HepG2 (cell line): Measurements from ENCODE around the gene MCF2L. TPM values are rescaled to one million over a fixed set of nuclear protein-coding genes. Genes with fewer than 3 reads are reported as not detected.
A peak's percentile ranks its signal among the peaks of the same experiment; 100 is the strongest.

Experiments used
- DMAP1 ChIP-seq: IDR thresholded peaks from 2 replicates; pipeline ENCODE4 v1.6.1; 2016
- GLI4 ChIP-seq: sonication (generic); formaldehyde crosslinking; IDR thresholded peaks from 2 replicates; pipeline ENCODE4 v1.5.1; 2020; ENCODE audit warnings: missing genetic modification reagents, mild to moderate bottlenecking, moderate library complexity, borderline replicate concordance
- NFYC ChIP-seq: IDR thresholded peaks from 2 replicates; pipeline ENCODE4 v1.6.1; 2016; ENCODE audit warnings: missing genetic modification reagents, missing compliant biosample characterization
- PCBP2 ChIP-seq: fragments of 200-400 bp; formaldehyde crosslinking; optimal IDR thresholded peaks from 2 replicates; pipeline ENCODE3; 2018; ENCODE audit warnings: low read length, low read depth; ENCODE audit not compliant: poor library complexity, severe bottlenecking
- SYNCRIP ChIP-seq: fragments of 200-400 bp; formaldehyde crosslinking; IDR thresholded peaks from 2 replicates; pipeline ENCODE4 v1.6.1; 2018; ENCODE audit warnings: mild to moderate bottlenecking, low read depth, low read length; ENCODE audit not compliant: insufficient read depth
- ZKSCAN8 ChIP-seq: IDR thresholded peaks from 2 replicates; pipeline ENCODE4 v1.6.1; 2016; ENCODE audit warnings: borderline replicate concordance, missing genetic modification reagents, missing compliant biosample characterization
- ZNF180 ChIP-seq: sonication (generic); formaldehyde crosslinking; IDR thresholded peaks from 2 replicates; pipeline ENCODE4 v1.4.0; 2020; ENCODE audit warnings: low read depth, missing genetic modification reagents, borderline replicate concordance
- ZNF484 ChIP-seq: sonication (generic); formaldehyde crosslinking; IDR thresholded peaks from 2 replicates; pipeline ENCODE4 v1.5.1; 2020; ENCODE audit warnings: mild to moderate bottlenecking, low read depth, missing genetic modification reagents, borderline replicate concordance
- ZNF546 ChIP-seq: sonication (generic); formaldehyde crosslinking; conservative IDR thresholded peaks from 2 replicates; pipeline ENCODE4 v1.8.1; 2023; ENCODE audit warnings: mild to moderate bottlenecking, missing genetic modification reagents
- ZNF75D ChIP-seq: sonication (generic); formaldehyde crosslinking; IDR thresholded peaks from 2 replicates; pipeline ENCODE4 v1.8.1; 2023; ENCODE audit warnings: missing genetic modification reagents, mild to moderate bottlenecking, borderline replicate concordance
- polyA plus RNA-seq, 8 experiments: library from polyadenylated mRNA; depleted of rRNA in 3 of 8; stranded (reverse) in 7 of 8; unstranded in 1 of 8; fragments of >200 nt; fragmentation: Illumina TruSeq in 4 of 8; extraction: Trizol in 4 of 8; gene quantifications; 2 replicates each; pipeline versions ENCODE4 v1.2.1 to v1.2.3, GENCODE V29; 2011 to 2016; ENCODE audit warnings: low read depth in 4 of 8, missing spikeins in 1 of 8, mixed read lengths in 1 of 8; ENCODE audit not compliant: insufficient read depth in 1 of 8
- total RNA-seq, 5 experiments: library from RNA; depleted of rRNA; stranded (reverse); fragments of >200 nt; fragmentation: Illumina TruSeq; extraction: Trizol; gene quantifications; 2 replicates each; pipeline ENCODE4 v1.2.3, GENCODE V29; 2016; ENCODE audit warnings: low read depth in 1 of 5
- TF ChIP-seq, protein P1 (sequence below): sonication (generic); formaldehyde crosslinking; IDR thresholded peaks from 2 replicates; pipeline ENCODE4 v1.4.0; 2020; ENCODE audit warnings: missing genetic modification reagents, mild to moderate bottlenecking, borderline replicate concordance
- TF ChIP-seq, protein P2 (sequence below): sonication (generic); formaldehyde crosslinking; IDR thresholded peaks from 2 replicates; pipeline ENCODE4 v1.8.0; 2022; ENCODE audit warnings: mild to moderate bottlenecking, missing genetic modification reagents
- TF ChIP-seq, protein P3 (sequence below): IDR thresholded peaks from 2 replicates; pipeline ENCODE4 v1.6.1; 2012; ENCODE audit warnings: low read depth, low read length, improper control_type of control experiment
- TF ChIP-seq, protein P4 (sequence below), 2 experiments: sonication (generic) in 1 of 2; formaldehyde crosslinking in 1 of 2; IDR thresholded peaks; 2 replicates each; pipeline versions ENCODE4 v1.6.1 to v1.9.0; 2014 to 2022; ENCODE audit warnings: antibody characterized with exemption in 1 of 2, borderline replicate concordance in 1 of 2, inconsistent platforms in 1 of 2, low read depth in 1 of 2, missing genetic modification reagents in 1 of 2

Gene MCF2L
- total and polyA plus RNA-seq, 2 of the 13 experiments (the other 11 are each of a cell fraction or from before 2014, with no cell fraction given), result 19.4 to 28.4 TPM

DNA sequence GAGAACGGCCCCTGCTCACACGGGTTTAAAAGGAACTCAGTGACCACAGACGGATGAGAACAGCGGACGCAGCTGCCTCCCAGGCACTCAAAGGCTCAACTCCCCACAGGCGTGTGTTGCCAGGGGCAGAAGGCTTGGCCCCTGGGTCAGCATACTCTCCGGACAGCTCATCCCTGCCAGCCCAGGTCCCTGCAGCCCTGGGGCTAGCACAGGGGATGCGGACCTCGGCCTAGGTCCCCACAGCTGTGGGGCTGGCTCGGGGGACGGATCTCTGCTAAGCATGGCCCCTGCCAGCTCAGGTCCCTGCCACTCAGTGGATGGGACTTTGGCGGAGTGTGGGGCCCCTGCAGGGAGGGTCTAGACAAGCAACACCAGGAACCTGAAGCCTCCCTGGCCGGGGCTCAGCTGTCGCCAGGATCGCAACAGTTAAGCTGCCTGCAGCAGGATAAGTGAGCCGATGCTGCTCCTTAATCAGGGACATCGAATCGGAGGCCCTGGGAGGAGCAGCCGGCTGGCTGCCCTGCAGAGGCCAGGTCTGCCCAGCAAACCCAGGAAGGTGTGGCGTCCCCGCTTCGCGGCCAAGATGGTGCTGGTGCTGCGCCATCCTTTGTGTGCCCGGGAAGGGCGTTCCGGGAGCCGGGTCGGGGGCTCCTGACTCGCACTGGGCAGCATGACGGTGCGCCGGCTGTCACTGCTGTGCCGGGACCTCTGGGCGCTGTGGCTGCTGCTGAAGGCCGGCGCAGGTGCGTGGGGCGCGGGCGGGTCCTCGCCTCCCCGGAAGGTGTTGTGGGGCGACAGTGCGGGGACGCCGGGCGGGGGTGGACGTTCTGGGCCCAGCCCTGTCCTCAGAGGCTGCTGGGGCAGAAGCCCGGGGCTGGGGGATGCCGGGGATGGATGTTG is 32.5 kb downstream of the MCF2L start (continued):
- TF ChIP-seq, protein P1, sequence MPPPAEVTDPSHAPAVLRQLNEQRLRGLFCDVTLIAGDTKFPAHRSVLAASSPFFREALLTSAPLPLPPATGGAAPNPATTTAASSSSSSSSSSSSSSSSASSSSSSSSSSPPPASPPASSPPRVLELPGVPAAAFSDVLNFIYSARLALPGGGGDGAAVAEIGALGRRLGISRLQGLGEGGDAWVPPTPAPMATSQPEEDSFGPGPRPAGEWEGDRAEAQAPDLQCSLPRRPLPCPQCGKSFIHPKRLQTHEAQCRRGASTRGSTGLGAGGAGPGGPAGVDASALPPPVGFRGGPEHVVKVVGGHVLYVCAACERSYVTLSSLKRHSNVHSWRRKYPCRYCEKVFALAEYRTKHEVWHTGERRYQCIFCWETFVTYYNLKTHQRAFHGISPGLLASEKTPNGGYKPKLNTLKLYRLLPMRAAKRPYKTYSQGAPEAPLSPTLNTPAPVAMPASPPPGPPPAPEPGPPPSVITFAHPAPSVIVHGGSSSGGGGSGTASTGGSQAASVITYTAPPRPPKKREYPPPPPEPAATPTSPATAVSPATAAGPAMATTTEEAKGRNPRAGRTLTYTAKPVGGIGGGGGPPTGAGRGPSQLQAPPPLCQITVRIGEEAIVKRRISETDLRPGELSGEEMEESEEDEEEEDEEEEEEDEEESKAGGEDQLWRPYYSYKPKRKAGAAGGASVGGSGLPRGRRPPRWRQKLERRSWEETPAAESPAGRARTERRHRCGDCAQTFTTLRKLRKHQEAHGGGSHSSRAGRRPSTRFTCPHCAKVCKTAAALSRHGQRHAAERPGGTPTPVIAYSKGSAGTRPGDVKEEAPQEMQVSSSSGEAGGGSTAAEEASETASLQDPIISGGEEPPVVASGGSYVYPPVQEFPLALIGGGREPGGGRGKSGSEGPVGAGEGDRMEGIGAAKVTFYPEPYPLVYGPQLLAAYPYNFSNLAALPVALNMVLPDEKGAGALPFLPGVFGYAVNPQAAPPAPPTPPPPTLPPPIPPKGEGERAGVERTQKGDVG (CRISPR knock-in tag), result no peak
- TF ChIP-seq NFYC (CRISPR knock-in tag), result no peak
- TF ChIP-seq PCBP2, result no peak
- no peak for TF ChIP-seq ZKSCAN8 (CRISPR knock-in tag)
- TF ChIP-seq ZNF546 (CRISPR knock-in tag), result no peak; the same call in 1 of the 2 replicates
- TF ChIP-seq ZNF180 (CRISPR knock-in tag), result no peak
- no peak for TF ChIP-seq ZNF484 (CRISPR knock-in tag)
- no peak for TF ChIP-seq SYNCRIP
- TF ChIP-seq, protein P2, sequence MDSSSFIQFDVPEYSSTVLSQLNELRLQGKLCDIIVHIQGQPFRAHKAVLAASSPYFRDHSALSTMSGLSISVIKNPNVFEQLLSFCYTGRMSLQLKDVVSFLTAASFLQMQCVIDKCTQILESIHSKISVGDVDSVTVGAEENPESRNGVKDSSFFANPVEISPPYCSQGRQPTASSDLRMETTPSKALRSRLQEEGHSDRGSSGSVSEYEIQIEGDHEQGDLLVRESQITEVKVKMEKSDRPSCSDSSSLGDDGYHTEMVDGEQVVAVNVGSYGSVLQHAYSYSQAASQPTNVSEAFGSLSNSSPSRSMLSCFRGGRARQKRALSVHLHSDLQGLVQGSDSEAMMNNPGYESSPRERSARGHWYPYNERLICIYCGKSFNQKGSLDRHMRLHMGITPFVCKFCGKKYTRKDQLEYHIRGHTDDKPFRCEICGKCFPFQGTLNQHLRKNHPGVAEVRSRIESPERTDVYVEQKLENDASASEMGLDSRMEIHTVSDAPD (CRISPR knock-in tag), result no peak
- TF ChIP-seq, protein P3, sequence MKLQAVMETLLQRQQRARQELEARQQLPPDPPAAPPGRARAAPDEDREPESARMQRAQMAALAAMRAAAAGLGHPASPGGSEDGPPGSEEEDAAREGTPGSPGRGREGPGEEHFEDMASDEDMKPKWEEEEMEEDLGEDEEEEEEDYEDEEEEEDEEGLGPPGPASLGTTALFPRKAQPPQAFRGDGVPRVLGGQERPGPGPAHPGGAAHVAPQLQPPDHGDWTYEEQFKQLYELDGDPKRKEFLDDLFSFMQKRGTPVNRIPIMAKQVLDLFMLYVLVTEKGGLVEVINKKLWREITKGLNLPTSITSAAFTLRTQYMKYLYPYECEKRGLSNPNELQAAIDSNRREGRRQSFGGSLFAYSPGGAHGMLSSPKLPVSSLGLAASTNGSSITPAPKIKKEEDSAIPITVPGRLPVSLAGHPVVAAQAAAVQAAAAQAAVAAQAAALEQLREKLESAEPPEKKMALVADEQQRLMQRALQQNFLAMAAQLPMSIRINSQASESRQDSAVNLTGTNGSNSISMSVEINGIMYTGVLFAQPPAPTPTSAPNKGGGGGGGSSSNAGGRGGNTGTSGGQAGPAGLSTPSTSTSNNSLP, result no peak
- peak; percentile 17; the same call in 1 of the 2 replicates for TF ChIP-seq DMAP1 (CRISPR knock-in tag)
- TF ChIP-seq GLI4 (CRISPR knock-in tag), result no peak
- TF ChIP-seq, protein P4, sequence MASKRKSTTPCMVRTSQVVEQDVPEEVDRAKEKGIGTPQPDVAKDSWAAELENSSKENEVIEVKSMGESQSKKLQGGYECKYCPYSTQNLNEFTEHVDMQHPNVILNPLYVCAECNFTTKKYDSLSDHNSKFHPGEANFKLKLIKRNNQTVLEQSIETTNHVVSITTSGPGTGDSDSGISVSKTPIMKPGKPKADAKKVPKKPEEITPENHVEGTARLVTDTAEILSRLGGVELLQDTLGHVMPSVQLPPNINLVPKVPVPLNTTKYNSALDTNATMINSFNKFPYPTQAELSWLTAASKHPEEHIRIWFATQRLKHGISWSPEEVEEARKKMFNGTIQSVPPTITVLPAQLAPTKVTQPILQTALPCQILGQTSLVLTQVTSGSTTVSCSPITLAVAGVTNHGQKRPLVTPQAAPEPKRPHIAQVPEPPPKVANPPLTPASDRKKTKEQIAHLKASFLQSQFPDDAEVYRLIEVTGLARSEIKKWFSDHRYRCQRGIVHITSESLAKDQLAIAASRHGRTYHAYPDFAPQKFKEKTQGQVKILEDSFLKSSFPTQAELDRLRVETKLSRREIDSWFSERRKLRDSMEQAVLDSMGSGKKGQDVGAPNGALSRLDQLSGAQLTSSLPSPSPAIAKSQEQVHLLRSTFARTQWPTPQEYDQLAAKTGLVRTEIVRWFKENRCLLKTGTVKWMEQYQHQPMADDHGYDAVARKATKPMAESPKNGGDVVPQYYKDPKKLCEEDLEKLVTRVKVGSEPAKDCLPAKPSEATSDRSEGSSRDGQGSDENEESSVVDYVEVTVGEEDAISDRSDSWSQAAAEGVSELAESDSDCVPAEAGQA (IDR thresholded peaks at IDR 0.05; ENCODE audit: low read depth), result no peak
- TF ChIP-seq, protein P4 (CRISPR knock-in tag; IDR thresholded peaks at IDR 0.05; ENCODE audit: borderline replicate concordance), result no peak
- TF ChIP-seq ZNF75D (CRISPR knock-in tag), result no peak
